OCI-LY7 (cell line): Measurements from ENCODE around the gene ZNF516. TPM values are rescaled to one million over a fixed set of nuclear protein-coding genes. Genes with fewer than 3 reads are reported as not detected.

Source experiments
- BruUV-seq: library from RNA; stranded (reverse); fragments of 400-500 nt; replicated peaks from 2 replicates; lab custom pipeline; 2021; lab: Mats Ljungman, UMichigan
- CTCF ChIA-PET: fragments of 300-600 bp; sonication (Branson Sonifier 250); formaldehyde crosslinking; loops from one replicate; lab custom pipeline; 2022; ENCODE audit warnings: antibody characterized with exemption; ENCODE audit not compliant: unreplicated experiment; lab: Charles Lee
- POLR2A ChIA-PET: fragments of 300-600 bp; sonication (Branson Sonifier 250); formaldehyde crosslinking; loops from one replicate; lab custom pipeline; 2022; ENCODE audit warnings: antibody characterized with exemption; lab: Charles Lee
- DNase-seq: peaks from one replicate; pipeline ENCODE4 v3.0.0-alpha.2; 2015; ENCODE audit warnings: low spot score
- H2AFZ ChIP-seq: fragments of 200-600 bp; sonication (generic), shearing (Covaris generic); 2 replicates; pipeline ENCODE4 v1.6.1; 2014; ENCODE audit warnings: mild to moderate bottlenecking, antibody characterized with exemption, low read length, moderate library complexity
- H3K27ac ChIP-seq: fragments of 200-600 bp; sonication (generic); 2 replicates; pipeline ENCODE4 v1.5.1; 2014; ENCODE audit warnings: mixed run types, low read depth, mild to moderate bottlenecking, moderate library complexity, low read length, inconsistent platforms; ENCODE audit not compliant: poor library complexity, severe bottlenecking
- H3K36me3 ChIP-seq: fragments of 200-600 bp; sonication (generic); 2 replicates; pipeline ENCODE4 v1.6.1; 2014; ENCODE audit warnings: mild to moderate bottlenecking, antibody characterized with exemption, low read length, moderate library complexity, mixed read lengths; ENCODE audit not compliant: insufficient read depth
- H3K4me1 ChIP-seq: fragments of 200-600 bp; sonication (generic); 2 replicates; pipeline ENCODE4 v1.5.1; 2014; ENCODE audit warnings: mild to moderate bottlenecking, low read length; ENCODE audit not compliant: insufficient read depth, poor library complexity, severe bottlenecking
- H3K4me2 ChIP-seq: fragments of 200-600 bp; sonication (generic); 2 replicates; pipeline ENCODE4 v1.6.1; 2014; ENCODE audit warnings: mild to moderate bottlenecking, low read length
- H3K4me3 ChIP-seq: fragments of 200-600 bp; sonication (generic); 2 replicates; pipeline ENCODE4 v1.5.1; 2014; ENCODE audit warnings: mild to moderate bottlenecking, low read depth, low read length; ENCODE audit not compliant: poor library complexity, severe bottlenecking
- H3K79me2 ChIP-seq: fragments of 200-600 bp; sonication (generic); 2 replicates; pipeline ENCODE4 v1.6.1; 2016; ENCODE audit warnings: low read depth, mild to moderate bottlenecking, low read length, moderate library complexity, mixed read lengths; ENCODE audit not compliant: insufficient read depth
- H3K9me2 ChIP-seq: fragments of 200-600 bp; sonication (generic); 2 replicates; pipeline ENCODE4 v1.6.1; 2016; ENCODE audit warnings: mild to moderate bottlenecking, low read length, mixed read lengths; ENCODE audit not compliant: insufficient read depth
- H3K9me3 ChIP-seq: fragments of 200-600 bp; sonication (generic); 2 replicates; pipeline ENCODE4 v1.6.1; 2014; ENCODE audit warnings: mild to moderate bottlenecking, mixed run types, low read length, mixed read lengths
- H4K20me1 ChIP-seq: fragments of 200-600 bp; sonication (generic); 2 replicates; pipeline ENCODE4 v1.6.1; 2014; ENCODE audit warnings: mild to moderate bottlenecking, antibody characterized with exemption, low read length, moderate library complexity, mixed read lengths; ENCODE audit not compliant: insufficient read depth
- CTCF ChIP-seq: fragments of 200-600 bp; sonication (generic); conservative IDR thresholded peaks from 2 replicates; pipeline ENCODE4 v1.5.1; 2014; ENCODE audit warnings: mild to moderate bottlenecking, antibody characterized with exemption, low read length, moderate library complexity, mixed read lengths
- EZH2phosphoT487 ChIP-seq: fragments of 200-600 bp; sonication (generic); IDR thresholded peaks from 2 replicates; pipeline ENCODE4 v1.6.1; 2018; ENCODE audit warnings: low read depth, borderline replicate concordance, mild to moderate bottlenecking, mixed run types, antibody characterized with exemption, low read length, moderate library complexity, mixed read lengths
- intact Hi-C: fragments of 100-400 bp; cut with micrococcal nuclease; formaldehyde crosslinking; loops from one replicate; pipeline ENCODE4 v1.10.0; 2022; ENCODE audit not compliant: unreplicated experiment
- total RNA-seq, 2 experiments: library from RNA; depleted of rRNA in 1 of 2; stranded (reverse); fragments of >200 nt in 1 of 2; shearing (Covaris generic) in 1 of 2; gene quantifications; 2 replicates each; pipeline ENCODE4 v1.2.3, GENCODE V29; 2014 to 2022

Gene ZNF516
- total RNA-seq, 2 experiments from 2014 or later = 16.2 to 32.3 TPM

- POLR2A ChIA-PET = interaction anchor here (0.6 kb wide), 1 partner anchor 17 kb away, joined by 3 read pairs; no protein-coding TSS in a partner anchor
- Histone ChIP-seq H3K9me3 (no peaks in the 10 kb centered on the region), H4K20me1 (no peaks in the 10 kb centered on the region), H3K79me2 (no peaks in the 10 kb centered on the region), H3K27ac (no peak overlapping the region), H3K4me3 (no peak overlapping the region), H3K36me3 (no peaks in the 10 kb centered on the region), H3K9me2 (no peaks in the 10 kb centered on the region), H2AFZ (no peak overlapping the region), H3K4me1 (no peaks in the 10 kb centered on the region), H3K4me2 (no peak overlapping the region)
- no peak for DNase-seq
- intact Hi-C loops = no loop called here
- no TSS peak for BruUV-seq
- TF ChIP-seq CTCF = no peak
- no peak for TF ChIP-seq EZH2phosphoT487
- CTCF ChIA-PET = no interaction called here
These were observed 20.5 kb upstream of the ZNF516 start for GRCh38 chr18:76515576-76515975.

- intact Hi-C loops = no loop called here
- CTCF ChIA-PET = no interaction called here
- H3K9me3 ChIP-seq = no peaks in the 10 kb centered on the region
These were observed 19.5 kb upstream of the ZNF516 start for GRCh38 chr18:76514573-76514972.

More at GRCh38 chr18:76514573-76514972, 19.5 kb upstream of the ZNF516 start:
- Histone ChIP-seq H4K20me1 (no peaks in the 10 kb centered on the region), H3K9me2 (no peaks in the 10 kb centered on the region), H3K4me2 (no peak overlapping the region), H3K4me1 (no peaks in the 10 kb centered on the region), H3K27ac (no peak overlapping the region), H2AFZ (no peak overlapping the region), H3K36me3 (no peaks in the 10 kb centered on the region), H3K79me2 (no peaks in the 10 kb centered on the region), H3K4me3 (no peak overlapping the region)
- no TSS peak for BruUV-seq
- TF ChIP-seq EZH2phosphoT487 (no peak), CTCF (no peak)
- POLR2A ChIA-PET = interaction anchor here (0.6 kb wide), 1 partner anchor 281 kb away, joined by 4 read pairs; no protein-coding TSS in a partner anchor
- no peak for DNase-seq
